ENCODE measurements around the gene ZSWIM7.

DNA sequence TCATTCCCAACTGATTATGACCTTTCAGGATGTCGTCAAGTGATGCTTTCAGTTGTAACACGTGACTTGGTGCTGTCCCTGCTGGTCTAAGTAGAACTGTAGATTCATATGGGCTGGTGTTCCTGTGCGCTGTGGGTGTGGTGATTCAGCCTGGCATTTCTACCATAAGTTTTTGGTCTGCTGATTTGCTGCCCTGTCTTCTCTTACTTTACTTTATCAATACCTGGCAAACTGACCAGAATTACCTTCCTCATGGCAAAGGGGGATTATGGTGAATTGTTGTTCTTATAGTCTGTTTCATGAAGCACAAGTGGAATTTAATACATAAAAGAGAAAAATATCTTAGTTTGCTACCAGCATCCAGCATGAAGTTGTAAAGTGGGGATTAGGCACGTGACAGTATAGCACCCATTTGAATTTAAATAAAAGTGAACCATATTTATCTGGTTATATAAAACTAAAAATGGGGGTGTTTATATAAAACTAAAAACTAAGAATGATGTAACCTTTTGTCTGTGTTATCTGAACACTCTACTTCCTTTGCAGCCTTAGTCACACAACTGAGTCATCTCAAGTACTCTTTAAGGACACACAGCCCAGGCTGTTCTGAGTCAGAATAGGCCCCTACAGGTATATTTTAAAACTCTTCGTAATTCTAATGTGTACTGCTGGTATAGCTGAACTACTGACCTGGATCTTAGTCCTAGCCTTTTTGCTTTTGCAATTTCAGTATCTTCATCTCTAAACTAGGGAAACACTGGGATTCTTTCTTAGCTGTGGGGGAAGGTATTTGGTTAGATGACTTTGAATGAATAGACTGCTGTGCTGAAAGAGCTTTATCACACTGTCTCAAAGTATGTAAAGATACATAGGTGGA is 28.4 kb upstream of the ZSWIM7 start:
- TF ChIP-seq, protein P1, sequence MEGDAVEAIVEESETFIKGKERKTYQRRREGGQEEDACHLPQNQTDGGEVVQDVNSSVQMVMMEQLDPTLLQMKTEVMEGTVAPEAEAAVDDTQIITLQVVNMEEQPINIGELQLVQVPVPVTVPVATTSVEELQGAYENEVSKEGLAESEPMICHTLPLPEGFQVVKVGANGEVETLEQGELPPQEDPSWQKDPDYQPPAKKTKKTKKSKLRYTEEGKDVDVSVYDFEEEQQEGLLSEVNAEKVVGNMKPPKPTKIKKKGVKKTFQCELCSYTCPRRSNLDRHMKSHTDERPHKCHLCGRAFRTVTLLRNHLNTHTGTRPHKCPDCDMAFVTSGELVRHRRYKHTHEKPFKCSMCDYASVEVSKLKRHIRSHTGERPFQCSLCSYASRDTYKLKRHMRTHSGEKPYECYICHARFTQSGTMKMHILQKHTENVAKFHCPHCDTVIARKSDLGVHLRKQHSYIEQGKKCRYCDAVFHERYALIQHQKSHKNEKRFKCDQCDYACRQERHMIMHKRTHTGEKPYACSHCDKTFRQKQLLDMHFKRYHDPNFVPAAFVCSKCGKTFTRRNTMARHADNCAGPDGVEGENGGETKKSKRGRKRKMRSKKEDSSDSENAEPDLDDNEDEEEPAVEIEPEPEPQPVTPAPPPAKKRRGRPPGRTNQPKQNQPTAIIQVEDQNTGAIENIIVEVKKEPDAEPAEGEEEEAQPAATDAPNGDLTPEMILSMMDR (conservative IDR thresholded peaks at IDR 0.05), result no peak
- TF ChIP-seq ZFX (IDR thresholded peaks at IDR 0.05), result no peak

Measured in C4-2B (cell line).